HT1080 (cell line): Measurements from ENCODE around the gene RASGRF1. TPM values are rescaled to one million over a fixed set of nuclear protein-coding genes. Genes with fewer than 3 reads are reported as not detected.

ENCODE experiments used
- DNase-seq: peaks from one replicate; pipeline ENCODE4 v3.0.0-alpha.2; 2015; ENCODE audit warnings: low read depth
- total RNA-seq: library from RNA; depleted of rRNA; stranded (reverse); fragments of >200 nt; shearing (Covaris generic); gene quantifications from 2 replicates; pipeline ENCODE4 v1.2.3, GENCODE V29; 2014

Gene RASGRF1
- total RNA-seq, 1 experiment from 2014 or later, result 0.14 TPM

DNA sequence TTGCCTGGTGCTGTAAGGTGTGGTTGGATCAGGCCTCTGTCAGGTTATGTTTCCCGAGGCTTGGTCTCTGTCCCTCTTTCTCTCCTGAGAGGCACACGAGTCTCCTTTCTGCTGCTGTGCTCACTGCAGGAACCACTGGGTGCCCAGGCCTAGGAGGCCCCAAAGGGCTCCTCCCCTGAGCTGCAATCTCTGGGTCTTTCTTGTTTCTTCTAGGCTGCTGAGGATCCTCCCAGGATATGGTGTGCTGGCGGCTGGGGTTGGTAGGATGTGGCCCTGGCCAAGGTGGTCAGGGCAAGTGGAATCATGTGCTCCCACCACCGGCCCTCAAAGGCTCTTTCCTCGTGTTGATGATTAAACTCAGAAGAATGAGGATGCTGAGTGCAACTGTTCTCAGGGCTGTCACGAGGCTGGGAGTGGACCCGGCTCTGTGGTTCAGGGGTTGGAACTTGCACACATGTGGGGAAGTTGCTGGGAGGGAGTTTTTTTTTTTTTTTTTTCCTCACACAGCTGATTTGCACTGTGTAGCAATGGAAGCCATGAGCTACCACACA lies 102.1 kb downstream of the RASGRF1 start:
- peak; percentile 99 for DNase-seq

DNA sequence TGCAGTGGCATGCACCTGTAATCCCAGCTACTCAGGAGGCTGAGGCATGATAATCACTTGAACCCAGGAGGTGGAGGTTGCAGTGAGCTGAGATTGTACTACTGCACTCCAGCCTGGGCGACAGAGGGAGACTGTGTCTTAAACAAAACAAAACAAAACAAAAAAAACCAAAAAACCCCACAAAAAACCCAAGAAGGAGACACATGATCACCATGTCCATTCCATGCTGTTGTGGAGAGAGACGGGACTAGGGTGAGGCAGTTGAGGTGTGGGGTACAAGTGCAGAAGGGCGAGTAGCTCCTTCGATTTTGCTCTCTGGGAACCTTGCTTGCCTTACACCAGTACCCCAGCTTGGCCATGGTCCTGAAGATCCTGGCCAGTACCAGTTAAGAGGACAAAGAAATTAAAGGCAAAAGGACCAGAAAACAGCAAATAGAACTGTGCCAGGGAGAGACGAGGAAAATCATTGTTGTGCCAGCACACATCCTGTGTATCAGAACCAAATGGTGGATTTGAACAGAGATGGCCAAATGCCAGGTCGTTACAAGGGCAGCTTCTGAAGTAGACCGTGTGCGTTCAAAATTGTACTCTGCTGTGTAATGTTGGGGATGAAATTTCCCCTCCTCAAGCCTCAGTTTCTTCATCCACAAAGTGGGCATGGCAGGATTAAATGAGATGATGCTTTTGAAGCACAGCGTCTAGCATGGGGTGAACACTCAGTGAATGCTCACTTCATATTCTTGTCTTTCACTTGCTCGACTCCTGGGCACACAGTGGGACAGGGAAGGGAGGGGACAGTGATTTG lies 102.8 kb downstream of the RASGRF1 start:
- DNase-seq, result no peak

- no peak for DNase-seq
Measured at GRCh38 chr15:78985859-78986475, 104.6 kb downstream of the RASGRF1 start.

DNA sequence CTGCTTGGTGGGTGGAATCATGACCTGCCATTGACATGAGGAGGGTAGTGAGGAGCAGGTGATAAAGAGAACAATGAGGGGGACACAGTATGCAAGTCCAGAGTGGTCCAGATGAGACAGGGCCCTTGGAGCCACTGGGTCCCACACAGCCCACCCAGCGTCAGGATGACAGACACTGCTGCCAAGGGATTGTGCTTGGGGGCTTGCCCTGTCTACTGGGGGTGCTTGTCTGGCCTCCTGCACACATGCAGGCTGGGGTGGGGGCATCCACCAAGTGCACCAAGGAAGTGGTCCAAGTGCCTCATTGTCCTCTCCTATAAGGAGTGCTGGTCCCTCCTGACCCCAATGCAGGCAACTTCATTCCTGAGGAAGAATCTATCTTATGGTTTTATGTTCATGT lies 106.5 kb downstream of the RASGRF1 start:
- DNase-seq, result no peak

DNA sequence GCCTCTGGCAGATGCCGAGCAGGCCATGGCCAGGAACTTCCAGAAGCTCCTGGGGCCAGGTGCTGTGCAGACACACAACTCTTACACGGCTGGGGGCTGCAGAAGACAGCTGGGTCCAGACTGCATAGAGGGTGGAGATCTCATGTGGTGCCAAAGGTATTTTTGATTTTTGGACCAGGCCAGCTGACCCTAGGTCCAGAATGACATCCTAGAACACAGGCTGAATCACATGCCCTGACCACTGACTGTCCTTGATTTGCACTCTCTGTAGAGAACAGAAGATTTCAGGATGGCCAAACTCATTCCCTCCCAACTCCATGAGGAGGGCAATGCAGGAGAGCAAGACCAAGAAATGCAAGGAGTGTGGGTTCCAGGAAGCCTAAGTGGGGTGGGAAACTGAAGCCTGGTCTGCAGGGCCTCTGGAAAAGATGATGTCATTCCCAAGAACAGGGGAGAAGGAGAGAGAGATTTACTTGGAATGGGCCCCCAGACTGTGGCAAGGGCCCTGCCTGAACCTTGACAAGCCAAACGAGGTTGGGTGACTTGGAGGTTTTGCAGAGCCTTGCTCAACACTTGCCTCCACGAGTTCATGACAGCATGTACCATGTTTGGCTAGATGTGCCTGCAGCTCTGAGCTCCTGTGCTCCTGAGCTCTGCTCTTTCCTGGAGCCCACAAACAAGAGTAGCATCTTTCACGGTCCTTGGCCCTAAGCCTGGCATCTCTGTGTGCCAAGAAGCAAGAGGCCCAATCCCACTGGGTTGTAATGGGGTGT lies 107.2 kb downstream of the RASGRF1 start:
- DNase-seq, result no peak

GRCh38 chr15:78982736-78983135 lies 107.8 kb downstream of the RASGRF1 start:
- DNase-seq, result no peak

- DNase-seq, result no peak
Measured at GRCh38 chr15:78981532-78982313, 108.9 kb downstream of the RASGRF1 start.

- peak; percentile 63 for DNase-seq
Measured at GRCh38 chr15:78979456-78980320, 110.9 kb downstream of the RASGRF1 start.

DNA sequence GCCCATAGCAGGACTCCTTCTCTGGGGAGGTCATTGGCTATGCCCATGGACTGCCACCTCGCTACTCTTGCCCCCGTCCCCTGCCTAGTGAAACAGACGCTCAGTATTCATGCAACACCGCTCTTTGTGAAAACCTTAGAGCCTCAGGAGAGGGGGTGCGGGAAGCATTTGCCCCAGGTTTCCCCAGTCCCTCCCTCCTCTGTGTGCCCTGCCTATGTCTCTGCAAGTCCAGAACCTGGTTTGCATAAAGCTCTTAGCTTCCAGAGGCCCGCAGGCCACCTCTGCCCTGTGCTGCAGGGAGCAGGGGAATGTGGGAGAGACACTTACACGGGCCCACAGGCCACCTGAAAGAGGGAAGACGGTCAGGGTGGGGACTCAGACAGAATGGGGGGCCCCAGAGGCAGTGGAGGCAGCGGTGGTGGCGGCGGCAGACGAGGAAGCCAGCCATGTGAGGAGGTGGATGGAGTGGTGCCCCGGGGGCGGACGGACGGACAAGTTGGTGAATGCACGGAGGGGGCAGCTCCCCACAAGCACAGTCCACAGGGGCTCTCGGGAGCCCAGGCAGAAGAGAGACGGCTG lies 111.9 kb downstream of the RASGRF1 start:
- DNase-seq, result no peak

- no peak for DNase-seq
Measured at GRCh38 chr15:78977591-78978347, 112.8 kb downstream of the RASGRF1 start.

DNA sequence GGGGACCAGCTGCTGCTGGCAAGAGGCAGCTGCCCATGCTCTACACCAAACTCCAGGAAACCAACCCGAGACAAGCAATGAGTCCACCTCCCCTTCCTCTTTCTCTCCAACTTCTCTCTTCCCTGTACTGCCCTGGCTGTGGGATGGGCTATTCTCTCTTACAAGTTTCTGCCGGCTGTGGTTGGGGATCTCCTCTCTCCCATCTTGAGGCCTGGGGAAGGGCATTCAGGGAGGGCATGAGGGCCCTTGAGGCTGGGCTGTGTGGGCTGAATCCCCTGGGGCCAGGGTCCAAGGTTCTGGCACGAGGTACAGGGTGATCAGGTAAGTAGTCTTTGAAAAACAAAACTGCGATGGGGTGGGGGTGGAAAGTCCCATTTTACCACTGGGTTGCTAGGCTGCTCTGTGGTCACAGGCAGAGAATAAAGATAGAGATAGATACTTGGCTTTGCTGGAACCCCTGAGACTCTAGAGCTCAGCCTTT lies 113.4 kb downstream of the RASGRF1 start:
- no peak for DNase-seq

DNA sequence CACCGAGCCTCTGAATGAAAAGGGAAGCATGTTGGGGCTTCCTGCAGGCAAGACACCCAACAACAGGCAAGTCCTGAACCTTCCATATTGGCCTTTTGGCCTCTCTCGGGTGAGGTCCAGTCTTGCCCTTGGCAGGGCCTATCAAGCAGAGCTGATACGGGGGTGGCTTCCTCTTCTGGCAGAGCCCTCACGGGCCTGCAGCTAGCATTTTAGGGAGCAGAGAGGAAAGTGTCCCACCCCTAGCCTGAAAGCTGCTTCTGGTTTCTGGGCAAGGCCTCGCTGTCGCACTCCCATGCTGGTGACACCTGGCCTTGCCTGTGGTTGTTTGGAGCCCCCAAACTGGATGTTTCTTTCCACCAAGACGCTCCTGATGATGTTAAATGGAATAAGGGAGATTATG lies 113.9 kb downstream of the RASGRF1 start:
- DNase-seq, result no peak

GRCh38 chr15:78974272-78974918 lies 116.2 kb downstream of the RASGRF1 start:
- DNase-seq, result no peak

DNA sequence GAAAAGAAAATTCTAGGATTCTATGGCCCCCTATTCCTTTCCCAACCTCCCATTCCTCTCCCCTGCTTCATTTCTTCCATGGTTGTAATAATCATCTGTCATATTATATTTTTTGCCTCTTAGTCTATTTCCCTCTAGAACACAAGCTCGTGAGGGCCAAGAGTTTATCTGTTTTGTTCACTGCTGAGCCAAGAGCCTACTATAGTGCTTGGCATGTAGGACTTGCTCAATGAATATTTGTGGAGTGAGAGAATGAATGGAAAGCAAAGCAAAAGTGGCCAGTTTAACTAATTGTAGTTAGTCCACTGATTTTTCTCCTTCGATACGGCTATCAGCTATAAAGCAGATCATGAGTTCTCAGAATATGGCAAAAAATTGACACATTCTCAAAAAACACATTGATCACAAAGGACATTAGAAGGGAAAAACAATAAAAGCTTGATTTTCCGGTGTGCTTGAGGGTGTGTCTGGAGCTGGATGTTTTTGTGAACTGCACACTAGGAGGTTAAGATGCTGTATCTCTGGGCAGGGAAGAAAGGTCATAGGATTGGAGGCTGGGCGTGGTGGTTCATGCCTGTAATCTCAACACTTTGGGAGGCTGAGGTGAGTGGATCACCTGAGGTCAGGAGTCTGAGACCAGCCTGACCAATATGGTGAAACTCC lies 120.8 kb downstream of the RASGRF1 start:
- DNase-seq, result no peak

- no peak for DNase-seq
Measured at GRCh38 chr15:78968539-78969271, 121.9 kb downstream of the RASGRF1 start.

DNA sequence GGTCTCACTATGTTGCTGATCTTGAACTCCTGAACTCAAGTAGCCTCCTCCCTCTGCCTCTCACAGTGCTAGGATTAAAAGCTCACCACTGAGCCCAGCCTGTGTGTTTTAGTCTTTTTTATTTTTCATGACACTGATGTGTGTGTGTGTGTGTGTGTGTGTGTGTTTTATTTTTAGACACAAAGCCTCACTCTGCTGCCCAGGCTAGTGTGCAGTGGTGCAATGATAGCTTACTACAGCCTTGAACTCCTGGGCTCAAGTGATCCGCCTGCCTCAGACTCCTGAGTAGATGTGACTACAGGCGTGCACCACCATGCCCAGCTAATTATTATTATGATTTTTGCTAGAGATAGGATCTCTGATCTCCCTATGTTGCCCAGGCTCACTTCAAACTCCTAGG lies 122.5 kb downstream of the RASGRF1 start:
- DNase-seq, result no peak

GRCh38 chr15:78960308-78960707 lies 130.3 kb downstream of the RASGRF1 start:
- no peak for DNase-seq
